ENCODE data around the gene MUC13.
"Not testable (repeated sequence)": the region's sequence is repeated elsewhere in the genome, so short reads cannot be mapped to it uniquely, and the experiment has no call there.

Gene MUC13
- total RNA-seq = 0.56 reads per million

GRCh38 chr3:124934577-124934976 is at the start of gene MUC13:
Gene MUC13 (minus strand): TSS chr3:124934751. CDS start chr3:124934712, 39 bp downstream.
- DNase-seq = no peak

DNA sequence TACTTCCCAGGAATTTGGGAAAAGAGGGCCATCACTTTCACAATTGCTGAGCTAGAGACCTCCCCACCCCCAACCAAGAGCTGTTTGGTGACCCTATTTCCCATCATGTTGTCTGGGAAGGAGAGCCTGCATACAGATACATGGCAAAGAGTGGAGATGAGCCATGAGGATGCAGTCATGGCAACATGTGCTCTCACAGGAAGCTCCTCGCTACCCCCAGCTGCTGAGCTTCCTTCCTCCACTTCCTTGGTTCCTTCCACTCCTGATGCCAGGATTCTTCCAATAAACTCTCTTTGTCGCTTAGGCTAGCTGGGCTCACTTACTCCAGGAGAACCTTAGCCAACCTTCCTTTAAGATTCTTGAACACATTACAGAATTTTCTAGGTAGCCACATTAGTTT is 48.3 kb upstream of the MUC13 start:
- DNase-seq = no peak

GRCh38 chr3:124981472-124981871 is 46.9 kb upstream of the MUC13 start:
- no peak for DNase-seq

GRCh38 chr3:124978627-124979026 is 44.1 kb upstream of the MUC13 start:
- no peak for DNase-seq

- no peak for DNase-seq
These were observed 41.8 kb upstream of the MUC13 start for GRCh38 chr3:124976383-124976782.

DNA sequence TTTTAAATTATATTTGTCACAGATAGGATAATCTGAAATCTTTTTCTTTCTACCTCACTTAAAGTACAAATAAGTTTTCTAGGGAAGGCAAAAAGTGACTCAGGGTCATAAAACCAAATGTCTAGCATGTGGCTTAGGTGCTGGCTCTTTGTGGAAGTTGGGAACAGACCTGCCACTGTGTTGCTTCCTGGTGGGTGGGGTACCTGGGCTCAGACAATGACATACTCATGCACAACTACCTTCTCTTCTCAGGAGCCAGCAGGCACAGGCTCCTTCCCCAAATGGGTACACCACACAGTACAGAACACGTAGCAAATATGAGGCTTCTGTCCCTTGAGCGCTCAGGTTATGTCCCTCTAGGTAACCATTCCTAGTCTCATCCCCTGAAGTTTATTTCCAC is 40.1 kb upstream of the MUC13 start:
- DNase-seq = no peak

DNA sequence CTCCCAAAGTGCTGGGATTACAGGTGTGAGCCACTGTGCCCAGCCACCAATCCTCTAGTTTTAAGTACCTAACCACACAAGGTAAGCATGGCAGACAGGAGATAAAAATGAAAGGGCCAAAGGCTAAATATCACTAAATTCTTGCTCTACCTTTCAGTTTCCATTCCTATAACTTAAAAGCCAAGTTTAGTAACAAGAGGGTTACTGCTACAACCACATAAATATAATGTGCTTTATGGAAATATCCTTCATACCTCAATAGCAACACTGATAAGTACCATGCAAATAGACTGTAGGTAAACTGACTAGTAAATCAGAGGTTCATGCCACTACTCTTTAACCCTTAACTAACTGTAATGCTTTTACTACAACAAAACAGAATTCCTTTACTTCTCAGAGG is 38.7 kb upstream of the MUC13 start:
- no peak for DNase-seq

DNA sequence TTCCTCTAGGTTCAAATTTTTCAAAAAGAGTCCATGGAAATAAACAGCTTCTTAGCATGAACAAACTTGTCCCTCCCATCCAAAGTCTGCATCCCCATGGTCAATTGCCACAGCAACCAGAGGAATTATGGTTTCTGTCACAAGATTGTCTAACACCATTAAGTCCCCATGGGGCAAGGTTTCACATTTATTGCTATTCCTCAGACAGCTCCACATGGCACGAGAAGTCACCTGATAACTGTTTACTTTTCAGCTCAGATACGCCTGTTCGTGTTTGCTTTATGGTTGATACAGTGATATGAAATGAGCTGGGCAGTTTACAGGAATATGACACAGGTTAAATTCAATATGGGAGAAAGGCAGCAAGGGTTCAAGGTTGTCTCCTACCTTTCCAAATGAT is 37.9 kb upstream of the MUC13 start:
- DNase-seq = no peak

GRCh38 chr3:124969963-124970722 is 35.6 kb upstream of the MUC13 start:
- no peak for DNase-seq

GRCh38 chr3:124969190-124969589 is 34.6 kb upstream of the MUC13 start:
- DNase-seq = no peak

- DNase-seq = no peak
These were observed 33.4 kb upstream of the MUC13 start for GRCh38 chr3:124967964-124968363.

DNA sequence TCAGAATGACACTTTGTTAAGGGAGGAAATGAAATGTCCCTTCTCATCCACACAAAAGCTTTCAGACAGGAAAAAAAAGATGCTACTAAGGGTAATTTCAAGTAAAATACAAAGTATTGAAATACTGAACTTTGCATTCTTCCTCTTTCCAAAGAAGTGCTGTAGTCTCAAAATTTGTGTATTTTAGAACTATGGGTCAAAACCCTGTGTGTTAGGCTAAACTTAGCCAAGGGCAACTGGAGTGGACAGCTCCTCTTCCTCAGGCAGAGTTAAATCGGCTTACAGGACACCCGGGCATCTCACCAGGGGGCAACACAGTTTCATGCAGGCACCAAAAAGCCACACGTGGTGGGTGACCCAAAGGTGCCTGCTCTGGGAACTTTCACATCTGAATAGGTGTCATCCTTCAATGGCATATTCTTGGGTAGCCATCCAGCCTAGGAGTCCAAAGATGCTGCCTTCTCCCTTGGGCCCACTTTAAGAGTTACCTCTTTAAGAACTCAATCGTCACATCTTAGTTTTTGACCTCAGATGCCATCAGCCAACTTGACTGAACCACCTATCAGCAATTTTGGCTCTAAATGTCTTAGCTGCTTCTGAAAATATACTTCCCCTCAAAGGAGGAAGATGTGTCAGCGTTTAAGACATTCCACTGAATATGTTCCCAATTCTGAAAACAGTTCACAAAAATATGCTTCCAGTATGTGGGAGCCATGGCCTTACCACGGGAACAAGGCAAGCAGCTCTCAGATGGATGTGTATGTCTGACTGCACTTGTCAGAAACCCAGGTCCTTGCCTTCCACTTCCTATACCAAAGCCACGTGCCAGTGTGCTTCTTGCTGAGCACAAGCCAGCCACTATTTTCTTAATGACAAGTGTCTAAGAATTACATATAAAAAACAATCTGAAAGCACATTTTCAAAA is 32.2 kb upstream of the MUC13 start:
- DNase-seq = no peak

GRCh38 chr3:124965413-124965812 is 30.9 kb upstream of the MUC13 start:
- DNase-seq = no peak

DNA sequence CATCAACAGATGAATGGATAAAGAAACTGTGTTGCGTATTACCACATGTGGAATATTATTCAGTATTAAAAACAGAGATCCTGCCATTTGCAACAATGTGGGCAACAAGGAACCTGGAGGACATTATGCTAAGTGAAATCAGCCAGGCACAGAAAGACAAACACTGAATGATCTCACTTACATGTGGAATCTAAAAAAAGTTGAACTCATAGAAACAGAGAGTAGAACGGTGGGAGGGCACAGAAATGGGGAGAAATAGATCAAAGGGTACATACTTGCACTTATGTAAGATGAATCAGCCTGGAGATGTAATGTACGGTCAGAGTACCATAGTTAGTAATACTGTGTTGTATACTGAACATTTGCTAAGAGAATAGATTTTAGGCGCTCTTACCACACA is 29.8 kb upstream of the MUC13 start:
- DNase-seq = no peak

- no peak for DNase-seq
These were observed 29.2 kb upstream of the MUC13 start for GRCh38 chr3:124963755-124964154.

- DNase-seq = no peak
These were observed 27.9 kb upstream of the MUC13 start for GRCh38 chr3:124962403-124962940.

DNA sequence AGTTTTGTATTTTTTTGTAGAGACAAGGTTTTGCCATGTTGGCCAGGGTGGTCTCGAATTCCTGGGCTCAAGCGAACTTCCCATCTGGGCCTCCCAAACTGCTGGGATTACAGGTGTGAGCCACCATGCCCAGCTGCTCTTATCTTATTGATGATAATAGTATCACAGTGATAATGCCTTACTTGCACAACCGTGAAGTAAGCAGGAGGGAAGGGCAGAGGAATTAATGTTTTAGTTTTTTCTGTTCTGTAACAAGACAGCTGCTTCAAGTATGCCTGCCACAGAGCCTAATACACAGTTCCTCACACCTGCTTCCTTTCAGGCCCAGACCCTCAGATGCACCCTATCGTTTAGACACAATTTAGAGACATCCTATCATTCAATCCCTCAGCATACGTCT is 26.1 kb upstream of the MUC13 start:
- DNase-seq = no peak

GRCh38 chr3:124960105-124960504 is 25.6 kb upstream of the MUC13 start:
- DNase-seq = no peak

- not testable (repeated sequence) for DNase-seq
These were observed 23.4 kb upstream of the MUC13 start for GRCh38 chr3:124957951-124958350.

GRCh38 chr3:124952282-124952855 is 17.8 kb upstream of the MUC13 start:
- DNase-seq = no peak

DNA sequence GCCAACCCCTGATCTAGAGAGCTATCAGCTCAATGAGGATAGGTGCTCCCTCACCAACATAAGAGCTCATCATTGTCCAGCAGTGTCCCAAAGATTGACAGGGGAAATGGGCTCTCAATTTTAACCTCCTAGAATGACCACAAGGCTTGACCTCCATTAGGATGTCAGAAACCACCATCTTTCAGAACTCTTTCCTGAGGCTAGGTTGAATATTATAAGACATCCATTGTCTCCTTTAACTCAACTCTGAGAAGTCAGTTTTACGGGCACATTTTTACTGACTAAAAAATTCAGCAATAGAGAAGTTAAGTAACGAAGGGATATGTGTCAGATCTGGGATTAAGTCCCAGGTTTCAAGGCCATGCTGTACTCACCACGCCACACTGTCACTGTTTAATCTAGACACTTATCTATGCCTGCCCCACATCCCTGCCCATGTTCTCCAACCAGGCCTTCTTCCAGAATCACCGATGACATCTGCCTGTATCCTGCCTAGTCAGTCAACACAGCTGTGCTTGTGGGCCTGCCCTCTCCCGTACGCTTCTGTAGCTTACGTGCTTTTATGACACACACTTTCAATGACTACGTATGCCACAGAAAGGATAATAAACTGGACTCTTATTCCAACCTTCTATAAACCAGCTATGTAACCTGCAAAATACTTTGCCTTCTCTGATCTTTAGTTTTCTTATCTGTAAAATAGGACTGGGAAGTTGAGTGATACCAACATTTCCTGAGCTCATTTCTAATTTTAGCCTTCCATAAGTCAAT is 17.1 kb upstream of the MUC13 start:
- no peak for DNase-seq

- no peak for DNase-seq
These were observed 15.5 kb upstream of the MUC13 start for GRCh38 chr3:124950026-124950425.

GRCh38 chr3:124942613-124943012 is 8.1 kb upstream of the MUC13 start:
- DNase-seq = no peak

All from effector CD4-positive, alpha-beta T cell (primary cell).